HEK293 (cell line): ENCODE measurements around the gene PREB.

Experiments
- CTCF ChIP-seq: fragments of 450-650 bp; formaldehyde crosslinking; IDR thresholded peaks from 2 replicates; pipeline ENCODE4 v1.5.1; 2016; ENCODE audit warnings: missing biosample characterization, missing genetic modification characterization
- ZNF660 ChIP-seq: fragments of 450-650 bp; IDR thresholded peaks from 2 replicates; pipeline ENCODE4 v1.5.1; 2018; ENCODE audit warnings: missing biosample characterization, mild to moderate bottlenecking, missing genetic modification characterization

- TF ChIP-seq CTCF (tag by site-specific recombination) (no peak), ZNF660 (tag by site-specific recombination) (no peak)
These were observed 46.5 kb downstream of the PREB start for GRCh38 chr2:27087823-27088410.
